DND-41 (cell line): ENCODE data around the gene RP2.

Source experiments
- ATAC-seq: fragments of 200-7000 bp; cut with Tn5 transposase; 3 replicates; pipeline ENCODE4 v1.9.1; 2021; ENCODE audit warnings: low read depth; ENCODE audit not compliant: insufficient read depth
- DNase-seq: peaks from one replicate; pipeline ENCODE4 v3.0.0-alpha.2; 2020
- H2AFZ ChIP-seq: 2 replicates; pipeline ENCODE4 v1.6.0; 2012; ENCODE audit warnings: low read depth, low read length
- H3K27ac ChIP-seq: 2 replicates; pipeline ENCODE4 v1.5.1; 2012; ENCODE audit warnings: low read length, inconsistent platforms
- H3K27me3 ChIP-seq: fragments of 200-600 bp; sonication (generic); 2 replicates; pipeline ENCODE4 v1.6.0; 2012; ENCODE audit warnings: low read length, mild to moderate bottlenecking, inconsistent platforms; ENCODE audit not compliant: insufficient read depth, poor library complexity
- H3K36me3 ChIP-seq: 2 replicates; pipeline ENCODE4 v1.5.1; 2012; ENCODE audit warnings: low read length, inconsistent platforms; ENCODE audit not compliant: insufficient read depth
- H3K4me1 ChIP-seq: 2 replicates; pipeline ENCODE4 v1.5.1; 2012; ENCODE audit warnings: mild to moderate bottlenecking, low read length; ENCODE audit not compliant: insufficient read depth
- H3K4me2 ChIP-seq: 2 replicates; pipeline ENCODE4 v1.6.0; 2012; ENCODE audit warnings: mild to moderate bottlenecking, moderate library complexity, low read length, inconsistent platforms; ENCODE audit not compliant: insufficient read depth
- H3K4me3 ChIP-seq, 2 experiments: fragments of 200-600 bp in 1 of 2; shearing (Covaris generic) in 1 of 2; 2 replicates each; pipeline ENCODE4 v1.5.1; 2012 to 2016; ENCODE audit warnings: inconsistent platforms in 2 of 2, low read length in 2 of 2, mild to moderate bottlenecking in 2 of 2, low read depth in 1 of 2, moderate library complexity in 1 of 2
- H3K79me2 ChIP-seq: 2 replicates; pipeline ENCODE4 v1.6.0; 2012; ENCODE audit warnings: low read length, inconsistent platforms; ENCODE audit not compliant: insufficient read depth
- H3K9ac ChIP-seq: 2 replicates; pipeline ENCODE4 v1.6.0; 2012; ENCODE audit warnings: low read depth, mild to moderate bottlenecking, inconsistent platforms, low read length, moderate library complexity
- H3K9me3 ChIP-seq: 2 replicates; pipeline ENCODE4 v1.5.1; 2012; ENCODE audit warnings: low read length, moderate library complexity, mild to moderate bottlenecking, inconsistent platforms; ENCODE audit not compliant: insufficient read depth, severe bottlenecking
- H4K20me1 ChIP-seq: 2 replicates; pipeline ENCODE4 v1.6.0; 2012; ENCODE audit warnings: low read length; ENCODE audit not compliant: insufficient read depth
- CTCF ChIP-seq: IDR thresholded peaks from 2 replicates; pipeline ENCODE4 v1.5.1; 2012; ENCODE audit warnings: borderline replicate concordance, low read length, moderate library complexity, mild to moderate bottlenecking; ENCODE audit not compliant: poor library complexity, severe bottlenecking; ENCODE audit errors: extremely low read depth
- EZH2 ChIP-seq: IDR thresholded peaks from 3 replicates; pipeline ENCODE4 v1.6.1; 2012; ENCODE audit warnings: borderline replicate concordance, low read depth, mild to moderate bottlenecking, moderate library complexity, low read length, inconsistent platforms; ENCODE audit not compliant: severe bottlenecking

Gene RP2

GRCh38 chrX:46850771-46851170 is 13.9 kb downstream of the RP2 start:
- no peaks in the 10 kb centered on the region for H3K4me1 ChIP-seq
- no peaks in the 10 kb centered on the region for H3K9me3 ChIP-seq
- peaks cover 8% of the 10 kb centered on the region for H3K36me3 ChIP-seq
- H3K79me2 ChIP-seq: peaks cover 59% of the 10 kb centered on the region
- no peak overlapping the region for H3K27ac ChIP-seq
- TF ChIP-seq EZH2: no peak
- TF ChIP-seq CTCF: no peak
- ATAC-seq (no peak), DNase-seq (no peak)
- H3K4me3 ChIP-seq: no peak overlapping the region
- H4K20me1 ChIP-seq: no peaks in the 10 kb centered on the region; the same call in 1 of the 2 replicates
- no peak overlapping the region for H2AFZ ChIP-seq
- H3K27me3 ChIP-seq: no peaks in the 10 kb centered on the region
- no peak overlapping the region for H3K4me2 ChIP-seq
- no peak overlapping the region for H3K9ac ChIP-seq

- TF ChIP-seq EZH2 (no peak), CTCF (no peak)
- ATAC-seq (no peak), DNase-seq (no peak)
- H3K4me2 ChIP-seq: no peak overlapping the region
- H4K20me1 ChIP-seq: no peaks in the 10 kb centered on the region
- H3K36me3 ChIP-seq: peaks cover 24% of the 10 kb centered on the region
- H3K79me2 ChIP-seq: peaks cover 9% of the 10 kb centered on the region
- H3K4me3 ChIP-seq: no peak overlapping the region
- no peaks in the 10 kb centered on the region for H3K9me3 ChIP-seq
- H3K27me3 ChIP-seq: no peaks in the 10 kb centered on the region
- no peak overlapping the region for H3K9ac ChIP-seq
- H3K27ac ChIP-seq: no peak overlapping the region
- no peak overlapping the region for H2AFZ ChIP-seq
- H3K4me1 ChIP-seq: no peaks in the 10 kb centered on the region
These were observed 19.6 kb downstream of the RP2 start for GRCh38 chrX:46856483-46856882.

- Histone ChIP-seq H3K27ac (no peak overlapping the region), H3K9me3 (no peaks in the 10 kb centered on the region), H3K4me1 (no peaks in the 10 kb centered on the region), H2AFZ (no peak overlapping the region), H3K27me3 (no peaks in the 10 kb centered on the region), H3K9ac (no peak overlapping the region), H3K79me2 (no peaks in the 10 kb centered on the region; the same call in 1 of the 2 replicates), H3K4me3 (no peak overlapping the region), H4K20me1 (no peaks in the 10 kb centered on the region), H3K4me2 (no peak overlapping the region), H3K36me3 (peaks cover 29% of the 10 kb centered on the region)
- no peak for ATAC-seq
- TF ChIP-seq CTCF (no peak), EZH2 (no peak)
- no peak for DNase-seq
These were observed 23.7 kb downstream of the RP2 start for GRCh38 chrX:46860557-46860956.

GRCh38 chrX:46863072-46863471 is 26.2 kb downstream of the RP2 start:
- Histone ChIP-seq H3K4me2 (no peak overlapping the region), H2AFZ (no peak overlapping the region), H3K27me3 (no peaks in the 10 kb centered on the region), H3K9ac (no peak overlapping the region), H3K4me3 (no peak overlapping the region), H3K36me3 (peaks cover 22% of the 10 kb centered on the region), H3K79me2 (no peaks in the 10 kb centered on the region), H3K9me3 (no peaks in the 10 kb centered on the region), H3K4me1 (no peaks in the 10 kb centered on the region), H4K20me1 (no peaks in the 10 kb centered on the region), H3K27ac (no peak overlapping the region)
- no peak for DNase-seq
- TF ChIP-seq EZH2: no peak
- TF ChIP-seq CTCF: no peak
- no peak for ATAC-seq
